Hindlimb muscle (tissue), 1 donor: ENCODE results near the gene TTC24. TPM values are rescaled to one million over a fixed set of nuclear protein-coding genes. Genes with fewer than 3 reads are reported as not detected.
"Not testable (repeated sequence)": the region's sequence is repeated elsewhere in the genome, so short reads cannot be mapped to it uniquely, and the experiment has no call there.

ENCODE experiments used
- DNase-seq: peaks from one replicate; pipeline ENCODE4 v3.0.0-alpha.2; 2013
- polyA plus RNA-seq: library from polyadenylated mRNA; unstranded; fragments of 120-200 nt; gene quantifications from one replicate; pipeline ENCODE4 v1.2.1, GENCODE V29; 2013; ENCODE audit not compliant: insufficient read length

The TTC24 gene
- polyA plus RNA-seq, 1 donor: 0.80 TPM

DNA sequence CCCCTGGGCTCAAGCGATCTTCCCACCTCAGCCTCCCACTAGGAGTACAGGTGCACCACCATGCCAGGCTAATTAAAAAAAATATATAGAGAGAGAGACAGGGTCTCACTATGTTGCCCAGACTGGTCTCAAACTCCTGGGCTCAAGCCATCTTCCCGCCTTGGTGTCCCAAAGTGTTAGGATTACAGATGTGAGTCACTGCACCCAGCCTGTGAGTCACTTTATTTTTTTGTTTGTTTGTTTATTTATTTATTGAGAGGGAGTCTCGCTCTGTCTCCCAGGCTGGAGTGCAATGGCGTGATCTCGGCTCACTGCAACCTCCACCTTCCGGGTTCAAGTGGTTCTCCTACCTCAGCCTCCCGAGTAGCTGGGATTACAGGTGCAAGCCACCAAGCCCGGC, 8.4 kb downstream of the TTC24 start:
- not testable (repeated sequence) for DNase-seq

- DNase-seq: no peak
Observed at GRCh38 chr1:156589546-156589945, 10.0 kb downstream of the TTC24 start.

GRCh38 chr1:156590326-156591180, 11.0 kb downstream of the TTC24 start:
- DNase-seq: no peak

- no peak for DNase-seq
Observed at GRCh38 chr1:156591181-156591431, 11.6 kb downstream of the TTC24 start.

- DNase-seq: peak; percentile 78
Observed at GRCh38 chr1:156591432-156592157, 12.1 kb downstream of the TTC24 start, which contains the start of gene NAXE. Gene NAXE, plus strand, starts transcription at chr1:156591776. Its CDS starts 29 bp downstream, at chr1:156591805.

DNA sequence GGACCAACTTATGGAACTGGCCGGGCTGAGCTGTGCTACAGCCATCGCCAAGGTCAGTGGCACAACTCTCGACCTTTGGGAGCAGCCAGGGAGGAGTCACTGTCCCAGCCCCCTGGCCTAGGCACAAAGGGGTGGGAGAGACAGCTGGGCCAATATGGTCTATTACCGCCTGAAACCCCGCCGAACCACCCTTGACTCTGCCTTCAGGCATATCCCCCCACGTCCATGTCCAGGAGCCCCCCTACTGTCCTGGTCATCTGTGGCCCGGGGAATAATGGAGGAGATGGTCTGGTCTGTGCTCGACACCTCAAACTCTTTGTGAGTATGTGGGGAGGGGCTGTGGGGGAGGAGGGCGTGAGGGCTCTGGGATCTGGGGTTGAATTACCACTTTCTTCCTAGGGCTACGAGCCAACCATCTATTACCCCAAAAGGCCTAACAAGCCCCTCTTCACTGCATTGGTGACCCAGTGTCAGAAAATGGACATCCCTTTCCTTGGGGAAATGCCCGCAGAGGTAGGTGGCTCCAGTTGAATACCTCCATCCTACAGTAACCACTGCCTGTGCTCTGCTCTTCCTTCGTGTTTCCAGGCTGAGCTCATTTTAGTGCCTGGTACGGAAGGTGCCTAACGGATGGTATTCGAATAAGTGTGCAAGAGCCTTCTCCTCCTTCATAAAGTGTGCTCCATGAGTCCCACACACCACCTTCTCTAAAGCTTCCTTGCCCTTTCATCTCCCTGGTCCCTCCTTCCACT, 12.8 kb downstream of the TTC24 start:
- no peak for DNase-seq

DNA sequence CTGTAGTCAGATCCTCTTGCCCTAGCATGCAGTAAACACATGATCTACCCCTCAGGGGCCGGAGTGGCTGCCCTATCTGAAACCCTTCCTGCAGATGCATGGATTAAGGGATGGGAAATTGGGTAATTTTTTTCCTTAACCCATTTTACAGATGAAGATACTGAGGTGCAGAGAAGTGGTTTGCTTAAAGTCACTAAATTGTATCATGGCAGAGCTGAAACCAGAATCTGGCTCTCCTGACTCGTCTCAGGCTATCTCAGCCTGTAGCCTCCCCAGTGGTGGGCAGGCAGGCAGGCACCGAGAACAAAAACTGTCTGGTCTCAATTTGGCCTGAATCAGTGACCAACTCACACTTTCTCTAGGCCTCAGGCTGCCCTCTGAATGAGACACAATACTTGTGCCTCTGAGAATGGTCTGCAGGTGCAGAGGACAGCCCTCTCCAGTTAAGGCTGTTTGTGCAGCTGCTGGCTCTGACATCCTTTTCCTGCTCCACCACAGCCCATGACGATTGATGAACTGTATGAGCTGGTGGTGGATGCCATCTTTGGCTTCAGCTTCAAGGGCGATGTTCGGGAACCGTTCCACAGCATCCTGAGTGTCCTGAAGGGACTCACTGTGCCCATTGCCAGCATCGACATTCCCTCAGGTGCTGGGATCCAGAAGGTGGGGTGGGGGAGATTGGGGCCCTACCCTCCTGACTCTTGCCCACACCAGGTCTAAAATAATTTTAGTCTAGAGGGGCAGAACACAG, 13.6 kb downstream of the TTC24 start:
- no peak for DNase-seq

- no peak for DNase-seq
Observed at GRCh38 chr1:156593661-156593989, 14.1 kb downstream of the TTC24 start.

- DNase-seq: no peak
Observed at GRCh38 chr1:156594190-156594589, 14.7 kb downstream of the TTC24 start.

- DNase-seq: no peak
Observed at GRCh38 chr1:156595016-156595415, 15.5 kb downstream of the TTC24 start.

- no peak for DNase-seq
Observed at GRCh38 chr1:156596426-156596825, 16.9 kb downstream of the TTC24 start.

DNA sequence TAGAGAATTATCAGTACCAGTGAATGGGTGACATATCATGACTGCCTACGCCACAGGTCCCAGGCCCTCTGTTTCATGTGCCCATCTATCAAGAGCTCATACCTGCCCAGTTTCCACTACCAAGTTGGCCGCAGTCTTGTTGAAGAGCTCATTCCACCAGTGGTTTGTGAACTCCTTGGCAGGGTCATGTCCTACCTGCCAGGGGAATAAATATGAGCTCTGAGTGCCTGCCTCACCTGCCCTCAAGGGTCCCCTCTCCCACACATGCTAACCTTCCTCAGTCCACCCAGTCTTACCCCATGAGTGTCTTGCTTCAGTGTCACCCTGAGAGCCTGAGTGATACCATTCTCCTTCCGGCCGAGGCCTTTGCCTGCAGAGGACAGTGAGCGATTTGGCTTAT, 18.6 kb downstream of the TTC24 start:
- no peak for DNase-seq

GRCh38 chr1:156598731-156599432, 19.4 kb downstream of the TTC24 start:
- no peak for DNase-seq

- DNase-seq: no peak
Observed at GRCh38 chr1:156599811-156600210, 20.3 kb downstream of the TTC24 start.

DNA sequence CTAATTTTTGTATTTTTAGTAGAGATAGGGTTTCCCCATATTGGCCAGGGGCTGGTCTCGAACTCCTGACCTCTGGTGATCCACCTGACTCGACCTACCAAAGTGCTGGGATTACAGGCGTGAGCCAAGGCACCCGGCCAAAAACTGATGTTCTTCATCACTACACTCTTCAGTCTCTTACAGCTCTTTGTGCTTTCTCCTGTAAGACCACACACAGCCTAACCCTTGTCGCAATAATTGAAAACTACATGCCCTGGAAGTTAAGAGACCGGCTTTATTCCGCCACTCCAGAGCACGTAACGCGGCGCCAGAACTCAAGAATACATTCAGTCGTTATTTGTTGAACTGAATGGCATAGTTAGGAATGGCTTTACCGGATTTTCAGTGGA, 21.2 kb downstream of the TTC24 start:
- DNase-seq: no peak

GRCh38 chr1:156601122-156601830, 21.8 kb downstream of the TTC24 start, which contains the start of gene GPATCH4:
Gene GPATCH4, minus strand, starts transcription at chr1:156601479.
- peak; percentile 86 for DNase-seq

DNA sequence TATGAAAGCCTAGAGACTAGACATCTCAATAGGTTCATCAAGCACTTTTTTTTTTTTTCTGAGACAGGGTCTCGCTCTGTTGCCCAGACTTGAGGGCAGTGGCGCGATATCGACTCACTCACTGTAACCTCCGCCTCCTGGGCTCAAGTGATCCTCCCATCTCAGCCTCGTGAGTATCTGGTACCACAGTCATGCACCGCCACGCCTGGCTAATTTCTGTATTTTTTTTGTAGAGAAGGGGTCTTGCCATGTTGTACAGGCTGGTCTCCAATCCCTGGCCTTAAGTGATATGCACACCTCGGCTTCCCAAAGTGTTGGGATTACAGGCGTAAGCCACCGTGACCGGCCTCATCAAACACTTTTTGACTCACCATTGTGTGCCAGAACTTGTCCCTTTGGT, 22.4 kb downstream of the TTC24 start:
- no peak for DNase-seq

DNA sequence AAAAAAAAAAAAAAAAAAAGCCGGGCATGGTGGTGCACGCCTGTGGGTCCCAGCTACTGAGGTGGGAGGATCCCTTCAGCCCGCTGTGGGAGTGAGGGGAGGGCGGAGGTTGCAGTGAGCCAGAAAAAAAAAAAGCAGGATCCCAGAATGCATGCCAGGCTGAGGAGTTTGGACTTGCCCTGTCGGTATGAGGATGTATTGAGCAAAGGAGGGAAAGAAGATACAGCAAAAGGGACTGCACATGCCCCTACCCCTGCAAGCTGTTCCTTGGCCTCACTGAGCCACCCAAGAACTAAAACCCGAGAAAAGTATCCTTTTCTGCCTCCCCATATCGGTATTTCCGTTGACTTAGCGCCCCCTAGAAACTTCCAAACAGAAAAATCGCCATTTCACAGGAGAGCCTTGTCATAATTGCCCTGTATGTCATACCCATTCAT, 23.1 kb downstream of the TTC24 start:
- no peak for DNase-seq

DNA sequence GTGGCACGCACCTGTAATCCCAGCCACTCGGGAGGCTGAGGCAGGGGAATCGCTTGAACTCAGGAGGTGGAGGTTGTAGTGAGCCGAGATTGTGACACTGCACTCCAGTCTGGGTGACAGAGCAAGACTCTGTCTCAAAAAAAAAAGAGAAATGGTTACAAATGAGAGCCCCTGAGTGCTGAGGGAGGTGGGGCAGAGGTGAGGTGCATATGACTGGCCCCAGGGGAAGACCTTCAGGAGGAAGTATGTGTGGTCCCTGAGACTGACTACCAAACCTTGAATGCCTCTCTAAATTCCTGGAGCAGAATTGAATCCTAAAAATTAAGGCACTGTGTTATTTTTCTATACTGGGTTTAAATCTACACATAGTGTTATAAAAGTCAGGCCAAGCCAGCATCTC, 27.8 kb downstream of the TTC24 start:
- DNase-seq: not testable (repeated sequence)

DNA sequence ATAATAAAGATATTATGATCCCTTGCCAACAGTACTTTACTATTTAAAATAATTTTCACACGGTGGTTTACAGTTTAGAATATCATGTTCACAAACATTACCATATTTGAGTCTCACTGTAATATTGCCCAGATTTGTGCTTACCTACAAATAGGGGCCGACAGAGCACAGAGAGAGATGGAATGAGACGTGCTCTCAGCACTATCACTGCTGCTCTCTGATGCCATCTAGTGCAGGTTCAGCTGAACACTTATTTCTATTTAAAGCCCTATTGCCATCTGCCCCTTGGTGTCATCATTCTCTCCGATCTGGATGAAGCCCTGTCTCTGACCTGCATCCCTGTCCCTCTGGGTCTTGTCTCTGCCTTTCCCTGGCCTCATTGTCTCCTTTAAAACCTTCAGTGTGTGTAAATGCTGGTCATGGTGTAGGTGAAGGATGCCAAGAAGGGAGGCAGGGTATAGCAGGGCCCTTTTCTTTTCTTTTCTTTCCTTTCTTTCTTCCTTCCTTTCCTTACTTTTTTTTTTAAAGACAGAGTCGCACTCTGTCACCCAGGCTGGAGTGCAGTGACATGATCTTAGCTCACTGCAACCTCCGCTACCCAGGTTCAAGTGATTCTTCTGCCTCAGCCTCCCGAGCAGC, 28.6 kb downstream of the TTC24 start:
- no peak for DNase-seq

DNA sequence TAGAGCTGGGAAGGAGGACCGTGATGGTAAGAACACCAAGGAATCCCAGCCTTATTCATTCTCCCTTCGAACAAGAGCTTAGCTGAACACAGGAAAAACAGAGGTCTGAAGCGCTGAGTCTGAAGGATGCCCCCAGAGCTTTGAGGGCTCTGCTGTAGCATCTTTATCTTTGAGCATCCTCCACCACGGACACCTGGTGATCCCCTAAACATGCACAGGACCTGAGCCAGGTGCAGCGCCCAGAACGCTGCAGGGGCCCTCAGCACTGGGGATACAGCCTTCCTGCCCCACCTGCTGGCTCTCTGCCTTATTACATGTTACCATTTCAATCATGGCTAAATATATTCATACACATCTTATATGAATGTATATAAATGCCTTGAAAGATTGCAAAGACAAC, 29.5 kb downstream of the TTC24 start:
- no peak for DNase-seq
